Heart right ventricle (tissue), 16 donors: ENCODE results near the gene DENND5A. TPM values are rescaled to one million over a fixed set of nuclear protein-coding genes. Genes with fewer than 3 reads are reported as not detected.

ENCODE experiments used
- ATAC-seq, 8 donors: fragments of 200-7000 bp; cut with Tn5 transposase; one replicate each; pipeline ENCODE4 v1.9.1; 2020; ENCODE audit warnings: mild to moderate bottlenecking in 8 of 8, moderate library complexity in 8 of 8, moderate number of reproducible peaks in 1 of 8
- DNase-seq, 2 donors: peaks; one replicate each; pipeline ENCODE4 v3.0.0-alpha.2; 2020
- H3K27ac ChIP-seq, 10 donors: fragments of 200-600 bp; sonication (generic) in 2 of 10; one replicate each; pipeline versions ENCODE4 v1.5.0 to v1.8.0; 2020 to 2022; ENCODE audit warnings: mild to moderate bottlenecking in 3 of 10
- H3K27me3 ChIP-seq, 7 donors: fragments of 200-600 bp; one replicate each; pipeline ENCODE4 v1.8.0; 2021 to 2022; ENCODE audit warnings: mild to moderate bottlenecking in 2 of 7
- H3K36me3 ChIP-seq, 9 donors: fragments of 200-600 bp; sonication (generic) in 1 of 9; one replicate each; pipeline versions ENCODE4 v1.5.0 to v1.8.0; 2020 to 2022; ENCODE audit warnings: mild to moderate bottlenecking in 2 of 9
- H3K4me1 ChIP-seq, 9 donors: fragments of 200-600 bp; sonication (generic) in 1 of 9; one replicate each; pipeline versions ENCODE4 v1.5.0 to v1.8.0; 2020 to 2022; ENCODE audit warnings: mild to moderate bottlenecking in 4 of 9
- H3K4me3 ChIP-seq, 10 donors: fragments of 200-600 bp; sonication (generic) in 2 of 10; one replicate each; pipeline versions ENCODE4 v1.5.0 to v1.8.0; 2020 to 2022; ENCODE audit warnings: mild to moderate bottlenecking in 7 of 10, moderate library complexity in 2 of 10
- H3K9me3 ChIP-seq, 11 donors: fragments of 200-600 bp in 10 of 11; sonication (generic) in 2 of 11; one replicate each; pipeline versions ENCODE4 v1.5.0 to v1.8.0; 2013 to 2022; ENCODE audit warnings: mild to moderate bottlenecking in 2 of 11, control low read depth in 1 of 11, moderate library complexity in 1 of 11
- WGBS, 2 donors: extraction: QIAGEN DNeasy Blood & Tissue Kit; methylation state at CpG; one replicate each; pipeline ENCODE4 v1.1.7; 2013; ENCODE audit warnings: inconsistent platforms in 1 of 2; 5-methylcytosine and 5-hydroxymethylcytosine counted together
- intact Hi-C, 10 donors: fragments of 100-400 bp; cut with DNase I; formaldehyde crosslinking; loops; one replicate each; pipeline versions ENCODE4 v1.11.1 to v1.14.2; 2022
- polyA plus RNA-seq, 2 donors: library from polyadenylated mRNA; stranded (reverse); fragments of 200-250 nt; gene quantifications; one replicate each; pipeline ENCODE4 v1.2.3, GENCODE V29; 2013
- total RNA-seq, 10 donors: library from RNA; stranded (reverse); fragmentation: NEBNext Ultra II Directional in 3 of 10; extraction: Animal tissue kit (Norgen Biotek cat#: 25700) in 3 of 10; gene quantifications; one replicate each; pipeline versions ENCODE4 v1.2.1 to v1.2.4, GENCODE V29; 2021 to 2023
- TF ChIP-seq, protein P1 (sequence below), 9 donors: fragments of 200-600 bp; sonication (generic) in 2 of 9; IDR thresholded peaks; one replicate each; pipeline versions ENCODE4 v1.5.0 to v1.8.0; 2021 to 2022; ENCODE audit warnings: antibody characterized with exemption in 9 of 9, mild to moderate bottlenecking in 5 of 9, moderate library complexity in 1 of 9
- donor health status: Arrhythmogenic right ventricular cardiomyopathy.
- donor health status: ischemic (EF 13 %, LVEDD 7.1; RV severe dilation, severe dysfunction).
- donor health status: healthy with polysubstance abuse.
- donor health status: DM: no; HTN: yes; CAD: no.
- donor health status: DM: no; HTN: no; CAD: no.
- donor health status: ischemic (EF 25% LVEDD 6.9; RV normal size, moderate dysfunction).
- donor health status: ischemic (EF 25% LVEDD 5.7; RV mildly dilated, moderate dysfunction).
- donor health status: healthy.
- donor health status: DM: yes; HTN: yes; CAD: no.
- donor health status: Ischemic cardiomyopathy.
- donor health status: ischemic (EF 35%, LVEDD 5.7; RV mildly dilated, moderate dysfunction).
- donor health status: nonischemic (EF 11% LVEDD 7.7; RV severe dilation, severe dysfunction).
- donor health status: DM: yes; HTN: yes; CAD: no.
- donor health status: PGD.
- donor health status: ischemic (EF 29% LVEDD 5.4; RV normal size, mild dysfunction).
- donor health status: nonischemic (EF 23%, LVEDD 6.1; RV moderate dilation, normal function).

DENND5A gene
- total and polyA plus RNA-seq, 12 donors: 48.9 to 178 (median 114) TPM

- no peaks in the 10 kb centered on the region for H3K27me3 ChIP-seq
- 96 to 100% methylated on average over 1 of the region's 1 CpG for WGBS, 2 donors
- intact Hi-C loops: loop anchor here in 1 of 10 donors (5.0 kb wide), 1 partner anchor 406 kb away; no protein-coding TSS in a partner anchor
- H3K4me1 ChIP-seq: peaks cover 0 to 20% (median 8%) of the 10 kb centered on the region in 9 donors
- no peaks in the 10 kb centered on the region for H3K9me3 ChIP-seq
- ATAC-seq: peak in 1 of 8 donors; percentile 40
- peaks cover 0 to 100% (median 95%) of the 10 kb centered on the region in 9 donors for H3K36me3 ChIP-seq
- H3K27ac ChIP-seq: no peak overlapping the region
- TF ChIP-seq, protein P1, sequence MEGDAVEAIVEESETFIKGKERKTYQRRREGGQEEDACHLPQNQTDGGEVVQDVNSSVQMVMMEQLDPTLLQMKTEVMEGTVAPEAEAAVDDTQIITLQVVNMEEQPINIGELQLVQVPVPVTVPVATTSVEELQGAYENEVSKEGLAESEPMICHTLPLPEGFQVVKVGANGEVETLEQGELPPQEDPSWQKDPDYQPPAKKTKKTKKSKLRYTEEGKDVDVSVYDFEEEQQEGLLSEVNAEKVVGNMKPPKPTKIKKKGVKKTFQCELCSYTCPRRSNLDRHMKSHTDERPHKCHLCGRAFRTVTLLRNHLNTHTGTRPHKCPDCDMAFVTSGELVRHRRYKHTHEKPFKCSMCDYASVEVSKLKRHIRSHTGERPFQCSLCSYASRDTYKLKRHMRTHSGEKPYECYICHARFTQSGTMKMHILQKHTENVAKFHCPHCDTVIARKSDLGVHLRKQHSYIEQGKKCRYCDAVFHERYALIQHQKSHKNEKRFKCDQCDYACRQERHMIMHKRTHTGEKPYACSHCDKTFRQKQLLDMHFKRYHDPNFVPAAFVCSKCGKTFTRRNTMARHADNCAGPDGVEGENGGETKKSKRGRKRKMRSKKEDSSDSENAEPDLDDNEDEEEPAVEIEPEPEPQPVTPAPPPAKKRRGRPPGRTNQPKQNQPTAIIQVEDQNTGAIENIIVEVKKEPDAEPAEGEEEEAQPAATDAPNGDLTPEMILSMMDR (IDR thresholded peaks at IDR 0.05): no peak
- H3K4me3 ChIP-seq: no peak overlapping the region
- no peak for DNase-seq
Measured at GRCh38 chr11:9143721-9144120, 121.4 kb downstream of the DENND5A start.

- ATAC-seq (no peak), DNase-seq (no peak)
- H3K27me3 ChIP-seq: no peaks in the 10 kb centered on the region
- H3K9me3 ChIP-seq: no peaks in the 10 kb centered on the region
- peaks cover 0 to 30% (median 11%) of the 10 kb centered on the region in 9 donors for H3K4me1 ChIP-seq
- intact Hi-C loops: loop anchor here in 1 of 10 donors (5.0 kb wide), 1 partner anchor 405 kb away; no protein-coding TSS in a partner anchor
- 86 to 87% methylated on average over 7 of the region's 7 CpGs for WGBS, 2 donors
- H3K4me3 ChIP-seq: no peak overlapping the region
- TF ChIP-seq, protein P1 (IDR thresholded peaks at IDR 0.05): no peak
- H3K36me3 ChIP-seq: peaks cover 0 to 100% (median 91%) of the 10 kb centered on the region in 9 donors
- H3K27ac ChIP-seq: no peak overlapping the region
Measured at GRCh38 chr11:9142732-9143131, 122.4 kb downstream of the DENND5A start.

DNA sequence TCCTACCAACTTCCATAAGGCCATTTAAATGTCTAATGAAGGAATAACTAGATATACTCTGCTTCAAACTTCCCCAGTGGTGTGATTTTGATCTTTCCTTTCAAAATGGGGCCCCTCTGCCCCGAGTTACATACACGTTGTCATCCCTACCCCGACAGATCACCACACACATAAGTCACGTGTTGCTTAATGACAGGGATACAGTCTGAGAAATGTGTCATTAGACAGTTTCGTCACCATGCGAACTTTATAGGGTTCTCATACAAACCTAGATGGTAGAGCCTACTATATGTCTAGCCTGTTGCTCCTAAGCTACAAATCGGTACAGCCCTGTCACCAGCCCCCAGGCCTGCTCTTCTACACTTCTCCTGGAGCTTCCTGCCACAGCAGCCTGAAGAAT is 124.0 kb downstream of the DENND5A start:
- intact Hi-C loops: loop anchor here in 1 of 10 donors (5.0 kb wide), 1 partner anchor 404 kb away; no protein-coding TSS in a partner anchor
- H3K4me1 ChIP-seq: peaks cover 0 to 35% (median 17%) of the 10 kb centered on the region in 9 donors
- H3K27ac ChIP-seq: no peak overlapping the region
- H3K9me3 ChIP-seq: no peaks in the 10 kb centered on the region
- DNase-seq (no peak), ATAC-seq (no peak)
- H3K27me3 ChIP-seq: no peaks in the 10 kb centered on the region
- TF ChIP-seq, protein P1 (IDR thresholded peaks at IDR 0.05): no peak
- no peak overlapping the region for H3K4me3 ChIP-seq
- WGBS, 2 donors: 95% methylated on average over 7 of the region's 7 CpGs
- H3K36me3 ChIP-seq: peaks cover 0 to 100% (median 75%) of the 10 kb centered on the region in 9 donors

DNA sequence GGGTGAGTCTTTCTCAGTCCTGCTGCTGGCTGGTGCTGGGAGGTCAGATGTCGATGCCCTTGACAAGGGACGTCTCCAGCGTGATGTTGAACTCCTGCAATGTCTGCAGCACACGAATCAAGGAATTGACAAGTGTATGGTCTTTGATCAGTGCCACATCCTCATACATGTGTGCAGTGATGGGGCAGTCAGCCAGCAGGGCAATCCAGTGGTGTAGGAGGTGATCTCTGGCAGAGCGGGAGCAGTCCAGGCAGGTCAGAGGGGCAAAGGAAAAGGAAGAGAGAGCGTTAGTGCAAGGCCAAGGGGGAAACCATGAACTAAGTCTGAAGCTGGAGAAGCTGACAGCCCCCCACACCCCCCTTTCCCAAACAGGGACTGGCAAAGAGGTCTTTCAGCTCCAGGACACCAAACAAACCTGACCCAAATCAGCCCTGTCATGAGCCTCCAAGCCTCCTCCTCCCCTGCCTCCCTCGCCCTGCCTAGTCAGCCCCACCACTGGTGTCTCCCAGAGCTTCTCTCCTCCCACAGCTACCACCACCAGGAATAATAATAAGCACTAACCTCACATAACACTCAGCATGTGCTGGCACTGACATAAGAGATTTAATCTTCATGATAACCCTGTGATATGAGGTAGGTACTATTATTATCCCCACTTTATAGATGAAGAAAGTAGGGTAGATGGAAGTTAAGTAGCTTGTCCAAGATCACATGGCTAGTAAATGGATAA is 125.4 kb downstream of the DENND5A start:
- ATAC-seq (no peak), DNase-seq (no peak)
- Histone ChIP-seq H3K27ac (peak overlapping the region in 5 of 10 donors; percentile 24 to 61 (median 41)), H3K36me3 (peaks cover 0 to 100% (median 61%) of the 10 kb centered on the region in 9 donors), H3K27me3 (no peaks in the 10 kb centered on the region), H3K9me3 (no peaks in the 10 kb centered on the region), H3K4me1 (peaks cover 0 to 35% (median 17%) of the 10 kb centered on the region in 9 donors), H3K4me3 (no peak overlapping the region)
- TF ChIP-seq, protein P1 (IDR thresholded peaks at IDR 0.05): no peak
- intact Hi-C loops: loop anchor here (5.0 to 10.0 kb wide), 6 partner anchors 75 to 402 kb away; partner anchors contain the start of gene AKIP1 (in 3 of the 10)
- WGBS, 2 donors: 52 to 64% methylated on average over 7 of the region's 7 CpGs
